Measurements from ENCODE around the gene GABRB1. TPM values are rescaled to one million over a fixed set of nuclear protein-coding genes. Genes with fewer than 3 reads are reported as not detected.

Gene GABRB1
- total RNA-seq, 1 donor from 2014 or later: 0.69 TPM

DNA sequence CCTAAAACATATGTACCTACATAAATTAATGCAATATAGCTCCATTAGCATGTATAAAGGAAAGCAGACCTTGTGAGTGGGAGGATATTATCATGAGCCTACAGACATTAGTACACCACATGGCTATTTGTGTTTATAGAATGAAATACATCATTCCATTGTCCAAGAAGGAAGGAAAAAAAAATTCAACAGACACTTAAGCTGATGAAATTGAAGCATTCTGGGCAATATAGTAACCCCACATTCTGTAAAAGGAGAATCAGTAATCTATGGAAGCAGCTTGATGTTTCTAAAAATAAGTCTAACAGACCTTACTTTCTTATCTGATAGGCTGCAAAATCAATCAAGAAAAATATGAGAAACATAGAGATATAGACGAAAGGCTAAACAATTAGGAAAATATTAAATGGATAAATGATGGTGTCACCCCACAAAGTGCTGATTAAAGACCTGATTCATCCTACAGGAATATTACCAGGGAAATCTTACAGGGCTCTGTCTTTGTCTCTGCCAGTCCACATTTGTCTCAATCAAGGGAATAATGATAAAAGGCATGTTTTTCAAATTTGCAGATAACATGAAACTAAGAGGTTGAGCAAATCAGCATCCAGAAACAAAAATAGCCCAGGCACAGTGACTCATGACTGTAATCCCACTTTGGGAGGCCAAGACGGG is 355.3 kb downstream of the GABRB1 start:
- no peak for DNase-seq

DNA sequence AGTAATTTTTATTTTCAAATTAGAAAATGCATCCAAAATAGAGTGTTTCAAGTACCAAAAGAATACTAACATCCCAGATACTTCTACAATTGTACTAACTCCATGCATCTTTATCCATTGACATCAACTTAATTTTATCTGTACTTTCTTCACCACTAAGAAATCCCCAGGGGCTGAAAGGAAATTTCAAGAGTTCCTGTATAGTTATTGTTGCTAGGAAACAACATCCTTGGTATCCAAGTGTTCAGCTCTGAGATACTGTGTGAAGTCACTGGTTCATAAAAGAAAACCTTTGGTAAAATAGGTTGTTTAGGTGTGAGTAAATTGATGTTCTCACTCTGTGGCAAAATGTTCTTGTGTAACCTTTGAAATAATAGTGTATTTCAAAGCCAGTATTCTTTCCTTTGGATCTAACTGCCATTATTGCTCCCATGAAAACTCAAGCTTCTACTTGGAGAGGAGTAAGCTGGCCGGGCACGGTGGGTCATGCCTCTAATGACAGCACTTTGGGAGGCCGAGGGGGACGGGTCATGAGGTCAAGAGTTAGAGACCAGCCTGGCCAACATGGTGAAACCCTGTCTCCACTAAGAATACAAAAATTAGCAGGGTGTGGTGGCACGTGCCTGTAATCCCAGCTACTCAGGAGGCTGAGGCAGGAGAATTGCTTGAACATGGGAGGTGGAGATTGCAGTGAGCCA is 359.2 kb downstream of the GABRB1 start:
- DNase-seq: no peak

DNA sequence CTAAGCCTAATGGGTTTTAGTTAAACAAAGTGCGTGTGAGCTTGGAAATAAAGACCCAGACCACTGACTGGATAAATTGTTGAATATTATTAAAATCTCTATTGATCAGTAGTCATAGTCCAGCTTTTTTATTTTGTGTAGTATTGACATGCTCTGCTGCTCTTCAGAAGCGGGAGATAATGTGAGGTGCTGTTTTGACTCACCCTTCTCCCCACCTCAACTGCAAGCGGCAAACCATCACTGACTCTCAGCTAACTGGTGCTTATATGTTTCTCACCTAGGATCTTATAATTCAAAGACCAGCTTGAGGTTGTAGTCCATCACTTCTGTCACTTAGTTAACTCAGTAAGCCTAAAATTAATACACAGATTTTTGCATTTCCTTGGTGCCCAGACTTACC is 359.9 kb downstream of the GABRB1 start:
- DNase-seq: no peak

DNA sequence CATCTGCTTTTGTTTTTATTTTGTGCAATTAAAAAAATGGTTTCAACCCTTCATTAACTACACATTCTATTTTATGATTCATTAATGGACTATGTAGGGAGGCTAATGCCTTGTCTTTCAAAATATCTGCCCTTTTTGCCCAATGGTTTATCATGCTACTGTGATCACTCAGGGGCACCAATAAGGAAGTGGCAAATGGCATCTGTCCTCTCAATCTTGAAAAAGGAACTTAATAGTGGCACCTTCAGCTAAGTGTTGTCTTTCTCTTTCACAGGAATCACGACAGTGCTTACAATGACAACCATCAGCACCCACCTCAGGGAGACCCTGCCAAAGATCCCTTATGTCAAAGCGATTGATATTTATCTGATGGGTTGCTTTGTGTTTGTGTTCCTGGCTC is 375.0 kb downstream of the GABRB1 start:
- no peak for DNase-seq

DNA sequence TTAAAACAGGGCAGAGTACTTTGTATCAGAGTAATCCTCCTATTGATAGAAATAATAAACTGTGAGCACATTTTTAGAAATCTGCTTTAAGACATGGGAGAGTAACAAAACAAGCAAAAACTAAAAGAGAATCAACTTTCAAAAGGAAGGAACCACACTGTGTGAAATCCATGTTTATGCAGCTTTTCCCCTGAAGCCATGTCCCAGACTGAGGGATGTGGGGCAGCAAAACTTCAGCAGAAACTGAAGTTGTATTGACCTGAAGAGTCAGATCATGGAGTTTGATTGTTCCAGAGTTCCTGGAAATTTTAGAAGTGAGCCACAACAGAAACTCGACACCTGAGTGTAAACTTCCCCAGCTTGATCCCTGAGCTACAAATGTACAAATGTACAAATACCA is 378.9 kb downstream of the GABRB1 start:
- no peak for DNase-seq

DNA sequence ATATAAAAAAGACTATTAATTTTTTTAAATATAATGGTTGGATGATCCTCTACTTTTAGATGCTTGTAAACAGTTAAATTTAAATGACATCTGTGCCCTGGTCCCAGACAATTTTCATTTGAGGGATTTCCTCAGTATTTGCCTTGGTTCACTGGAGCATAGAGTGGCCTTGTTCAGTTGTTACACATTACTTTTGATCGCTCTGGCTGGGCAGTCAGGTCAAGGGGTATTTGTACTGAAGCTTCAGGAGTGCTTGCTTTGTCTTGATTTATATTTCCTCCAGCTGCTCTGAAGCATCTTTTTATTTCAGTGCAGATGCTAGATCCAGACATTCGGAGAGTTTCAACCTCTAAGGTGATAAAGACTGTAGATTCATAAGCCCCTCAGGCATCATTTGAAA is 382.2 kb downstream of the GABRB1 start:
- DNase-seq: no peak

DNA sequence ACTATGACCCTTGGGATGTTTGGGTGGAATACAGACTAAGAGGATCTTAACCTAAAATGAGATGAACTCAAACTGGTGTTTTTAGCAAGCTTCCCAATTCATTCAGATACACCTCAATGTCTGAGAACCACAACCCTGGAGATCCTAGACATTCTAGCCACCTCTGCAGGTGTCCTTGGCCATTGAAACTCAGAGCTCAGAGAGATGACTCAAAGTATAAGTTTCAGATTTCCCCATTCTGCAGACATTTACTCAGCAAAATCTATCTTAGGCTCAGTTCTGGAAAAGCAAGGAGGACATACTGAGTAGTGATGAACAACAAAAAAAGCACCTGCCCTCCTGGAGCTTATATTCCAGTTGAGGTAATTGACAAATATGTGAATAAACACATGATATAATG is 384.4 kb downstream of the GABRB1 start:
- DNase-seq: no peak

DNA sequence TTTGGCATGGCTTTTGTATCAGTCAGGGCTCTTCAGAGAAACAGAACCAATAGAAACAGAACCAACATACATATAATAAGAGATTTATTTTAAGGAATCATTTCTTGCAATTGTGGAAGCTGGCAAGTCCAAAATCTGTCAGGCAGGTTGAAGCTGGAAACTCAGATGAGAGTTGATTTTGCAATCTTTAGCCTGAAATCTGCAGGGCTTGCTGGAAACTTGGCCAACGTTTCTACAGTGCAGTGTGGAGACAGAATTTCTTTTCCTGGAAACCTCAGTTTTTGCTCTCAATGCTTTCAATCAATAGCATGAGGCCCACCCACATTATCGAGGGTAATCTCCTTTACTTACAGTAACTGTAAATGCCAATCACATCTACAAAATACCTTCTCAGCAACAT is 386.8 kb downstream of the GABRB1 start:
- no peak for DNase-seq

DNA sequence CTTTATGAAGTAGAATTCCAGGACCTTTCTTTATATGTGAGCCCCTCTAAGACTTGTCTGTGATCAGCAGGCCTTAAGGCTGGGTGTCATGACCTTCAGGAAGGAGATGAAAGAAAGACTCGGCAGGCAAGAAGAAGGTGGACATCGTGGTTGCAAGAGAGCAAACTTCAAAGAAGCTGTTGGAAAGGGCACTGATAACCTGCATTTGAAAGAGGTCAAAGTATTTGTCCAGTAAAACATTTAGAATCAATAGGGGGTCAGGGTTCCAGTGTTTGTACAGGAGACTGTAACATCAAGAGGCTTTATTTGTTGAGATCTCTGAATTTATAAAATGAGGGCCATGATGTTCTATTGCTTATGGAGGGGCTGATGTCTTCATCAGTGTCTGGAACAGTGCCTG is 387.9 kb downstream of the GABRB1 start:
- no peak for DNase-seq

DNA sequence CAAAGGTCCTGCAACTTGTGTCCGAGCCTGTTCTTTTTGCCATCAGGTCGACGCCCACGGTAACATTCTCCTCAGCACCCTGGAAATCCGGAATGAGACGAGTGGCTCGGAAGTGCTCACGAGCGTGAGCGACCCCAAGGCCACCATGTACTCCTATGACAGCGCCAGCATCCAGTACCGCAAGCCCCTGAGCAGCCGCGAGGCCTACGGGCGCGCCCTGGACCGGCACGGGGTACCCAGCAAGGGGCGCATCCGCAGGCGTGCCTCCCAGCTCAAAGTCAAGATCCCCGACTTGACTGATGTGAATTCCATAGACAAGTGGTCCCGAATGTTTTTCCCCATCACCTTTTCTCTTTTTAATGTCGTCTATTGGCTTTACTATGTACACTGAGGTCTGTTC is 394.3 kb downstream of the GABRB1 start:
- DNase-seq: no peak

DNA sequence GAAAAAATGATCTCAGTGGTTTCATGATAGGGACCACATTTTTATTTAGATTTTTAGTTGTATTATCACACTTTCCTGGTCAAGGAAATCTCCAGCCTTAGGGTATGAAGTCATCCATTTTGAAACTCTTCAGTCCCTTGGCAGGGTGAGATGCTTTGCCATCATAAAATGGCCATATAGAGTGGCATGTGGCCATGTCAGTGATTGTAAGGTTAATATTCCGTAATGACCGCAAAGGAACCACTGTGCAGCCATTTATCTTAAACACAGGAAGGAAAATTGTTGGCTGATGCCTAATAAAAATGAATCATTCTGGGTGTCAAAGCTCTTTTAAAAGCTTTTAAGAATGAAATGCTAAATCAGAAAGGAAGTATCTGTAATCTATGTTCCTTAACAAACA is 396.6 kb downstream of the GABRB1 start:
- no peak for DNase-seq

DNA sequence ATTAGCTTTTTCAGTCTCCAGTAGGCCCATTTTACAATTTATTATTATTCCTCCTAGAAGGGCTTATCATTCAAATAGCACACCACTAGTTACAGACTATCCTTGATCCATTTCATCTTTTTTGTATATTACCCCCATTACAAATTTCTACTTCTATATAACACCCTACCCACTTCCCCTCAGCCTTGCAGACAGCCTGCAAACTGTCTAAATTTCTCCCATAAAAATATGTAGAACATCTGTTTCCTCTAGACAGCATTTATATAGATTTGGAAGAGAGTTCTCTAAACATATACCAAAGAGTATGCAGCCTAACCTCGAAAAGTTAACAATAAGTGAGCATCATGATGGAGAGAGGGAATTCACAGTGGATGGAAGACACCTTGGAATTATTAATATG is 401.4 kb downstream of the GABRB1 start:
- no peak for DNase-seq

DNA sequence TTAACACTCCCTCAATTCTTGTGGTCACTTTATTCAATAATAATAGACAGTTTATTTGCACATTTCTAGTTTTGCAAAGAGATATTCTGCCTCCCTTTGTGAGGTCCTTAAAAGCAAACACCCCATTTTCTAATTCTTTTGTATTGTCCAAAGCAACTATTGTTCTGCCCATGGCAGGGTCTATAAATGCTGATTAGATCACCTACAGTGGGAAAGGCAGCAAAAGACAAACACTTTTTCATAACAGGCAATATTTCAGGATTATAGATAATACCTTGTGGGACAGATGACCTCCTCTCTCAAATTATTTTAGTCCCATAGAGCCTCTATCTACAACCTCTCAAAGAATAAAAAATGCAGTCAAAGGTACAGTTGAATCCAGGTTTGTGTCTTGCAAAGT is 403.6 kb downstream of the GABRB1 start:
- DNase-seq: no peak

DNA sequence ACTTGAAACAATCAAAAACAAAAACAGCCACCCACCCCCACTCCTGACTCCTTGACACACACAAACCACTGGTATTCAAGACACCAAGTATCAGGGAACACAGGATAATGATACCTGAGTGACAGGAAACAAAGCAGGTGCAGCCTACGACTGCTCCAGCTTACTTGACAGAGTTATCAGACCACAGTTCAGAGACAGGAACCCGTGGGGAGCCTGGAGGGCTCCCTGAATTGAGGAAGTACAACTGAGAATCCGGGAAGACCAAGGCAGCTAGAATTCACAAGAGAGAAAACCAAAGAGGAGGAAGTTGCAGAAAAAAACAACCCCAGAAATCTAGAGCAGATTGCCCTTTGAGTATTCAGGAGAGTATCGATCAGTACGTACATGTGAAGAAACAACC is 411.6 kb downstream of the GABRB1 start:
- no peak for DNase-seq

DNA sequence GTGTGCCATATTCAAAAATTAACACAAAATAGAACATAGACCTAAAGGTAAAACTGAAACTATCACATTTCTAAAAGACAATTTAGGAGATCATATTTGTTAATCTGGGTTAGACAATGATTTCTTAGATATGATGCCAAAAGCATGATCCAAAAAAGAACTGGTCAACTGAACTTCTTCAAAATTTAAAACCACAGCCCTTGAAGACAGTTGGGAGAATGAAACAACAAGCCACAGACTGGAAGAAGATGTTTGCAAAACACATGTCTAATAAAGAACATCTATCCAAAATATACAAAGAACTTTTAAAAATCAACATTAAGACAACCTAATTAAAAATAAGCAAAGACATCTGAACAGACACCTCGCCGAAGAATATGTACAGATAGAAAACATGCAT is 412.7 kb downstream of the GABRB1 start:
- DNase-seq: no peak

DNA sequence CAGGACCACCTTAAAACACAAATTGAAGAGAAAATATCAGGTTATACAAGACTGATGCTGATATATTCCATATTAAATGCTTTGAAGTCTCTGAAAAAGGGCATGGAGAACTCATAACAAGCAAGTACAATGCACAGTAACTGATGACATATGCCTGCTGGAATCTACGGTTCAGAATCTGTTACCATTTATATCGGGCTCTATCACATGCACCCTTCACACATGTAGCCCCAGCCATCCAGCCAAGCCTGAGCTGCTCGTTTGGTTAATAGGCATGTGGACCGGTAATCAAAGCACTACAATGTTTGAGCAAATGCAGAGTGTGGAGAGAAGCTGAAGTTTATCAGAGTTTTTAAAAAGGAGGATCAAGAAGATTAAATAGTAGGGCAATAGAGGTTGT is 420.3 kb downstream of the GABRB1 start:
- peak; percentile 2 for DNase-seq

DNA sequence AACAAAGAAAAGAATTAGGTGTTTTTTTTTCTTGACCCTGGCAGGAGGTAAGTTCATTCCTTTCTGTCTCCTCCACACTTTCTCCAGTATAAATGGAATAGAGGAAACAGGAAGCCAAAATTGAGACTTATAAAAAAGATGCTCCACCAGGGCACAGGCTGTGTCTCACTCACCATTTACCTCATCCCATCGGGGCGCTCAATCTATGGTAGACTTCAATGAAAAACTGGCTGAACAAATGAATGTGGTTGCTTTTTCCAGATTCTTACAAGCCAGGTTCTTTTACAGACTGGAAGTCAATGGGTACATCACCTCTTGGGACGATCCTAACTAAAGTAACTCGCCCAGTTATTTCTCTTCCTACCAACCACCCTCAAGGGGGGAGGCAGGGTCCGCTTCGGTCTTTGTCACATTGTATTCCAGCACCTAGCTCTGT is 431.4 kb downstream of the GABRB1 start:
- DNase-seq: no peak

DNA sequence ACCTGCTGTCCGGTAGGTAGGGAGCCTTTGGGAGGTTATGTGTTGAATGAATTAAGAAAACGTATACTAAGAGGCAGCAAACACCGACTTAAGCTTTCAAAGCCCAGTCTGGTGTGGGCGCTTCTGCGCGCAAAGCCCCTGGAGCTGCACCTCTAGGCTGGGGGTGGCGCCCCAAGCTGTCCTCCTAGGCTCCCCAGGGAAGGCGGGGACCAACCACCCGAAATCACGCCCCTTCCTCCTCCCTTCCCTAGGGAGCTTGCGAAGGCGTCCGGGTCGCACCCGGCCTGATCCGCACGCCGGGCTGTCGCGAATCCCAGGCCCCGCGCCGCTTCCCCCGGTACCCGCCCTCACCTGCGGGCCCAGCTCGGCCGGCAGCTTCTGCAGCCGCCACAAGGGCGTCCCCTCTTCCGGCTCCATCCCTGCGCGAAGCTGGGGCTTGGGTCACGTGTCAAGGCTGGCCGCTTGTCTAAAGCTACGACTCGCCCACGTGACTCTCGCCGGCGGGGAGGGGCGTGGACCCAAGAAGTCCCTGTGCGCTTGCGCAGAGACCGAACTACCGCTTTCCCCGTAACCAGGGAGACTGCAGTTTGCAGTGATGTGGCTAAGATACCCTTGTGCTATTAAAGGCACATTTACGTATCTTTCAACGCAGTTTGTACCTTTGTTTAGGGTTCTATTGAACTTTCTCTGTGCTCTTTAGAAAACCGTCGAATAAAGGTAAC is 432.0 kb downstream of the GABRB1 start, which contains the start of gene COMMD8:
COMMD8 (minus strand) TSS at position 468 of the 722 bp plus-strand sequence; CDS start at position 417, 51 bp downstream.
- DNase-seq: peak; percentile 95

DNA sequence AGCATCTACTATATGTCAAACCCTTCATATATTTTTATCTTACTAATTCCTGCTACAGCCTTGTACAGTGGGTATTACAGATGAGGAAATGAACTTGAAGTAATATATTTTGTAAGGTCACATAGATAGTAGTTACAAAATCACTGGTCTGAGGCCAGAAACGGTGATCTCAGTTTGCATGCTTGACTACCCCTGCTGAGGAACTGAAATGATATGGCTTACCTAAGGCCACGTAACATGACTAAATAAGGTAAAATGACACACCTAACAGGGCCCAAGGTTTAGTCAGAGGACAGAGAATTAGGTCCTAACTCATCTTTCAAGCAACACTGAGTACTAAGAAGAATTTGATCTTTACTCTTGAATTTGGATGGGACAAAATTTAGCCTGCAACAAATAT is 433.6 kb downstream of the GABRB1 start:
- DNase-seq: no peak

DNA sequence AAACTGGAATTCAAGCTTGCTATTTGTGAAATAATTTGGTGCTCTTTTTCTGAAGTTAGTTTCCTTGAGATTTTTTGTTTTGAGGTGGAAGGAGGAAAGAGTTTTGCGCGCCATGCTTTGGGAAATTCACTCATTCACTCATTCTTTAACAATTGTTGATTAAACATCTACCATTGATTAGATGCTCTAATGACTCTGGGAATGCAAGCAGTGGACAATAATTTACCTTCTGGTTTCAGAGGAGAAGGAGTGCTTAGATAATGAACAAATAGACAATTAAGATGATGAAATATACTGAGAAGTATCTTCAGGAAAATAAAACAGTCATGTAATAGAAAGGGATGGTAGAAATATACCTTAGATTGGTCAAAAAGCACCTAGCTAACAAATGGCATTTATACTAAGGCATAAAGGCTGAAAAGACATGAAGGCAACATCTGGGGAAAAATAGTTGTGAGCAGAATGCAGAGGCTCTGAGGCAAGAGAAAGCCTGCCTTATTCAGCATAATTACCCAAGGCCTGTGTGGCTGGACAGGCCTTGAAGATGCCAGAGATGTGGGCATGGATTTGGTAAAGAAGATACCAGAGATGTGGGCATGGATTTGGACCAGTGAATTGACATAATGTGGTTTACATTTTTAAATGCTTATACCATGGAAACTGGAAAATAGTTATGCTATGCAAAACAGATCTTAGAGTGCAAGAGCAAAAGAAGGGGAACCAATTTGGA is 434.9 kb downstream of the GABRB1 start:
- DNase-seq: no peak

DNA sequence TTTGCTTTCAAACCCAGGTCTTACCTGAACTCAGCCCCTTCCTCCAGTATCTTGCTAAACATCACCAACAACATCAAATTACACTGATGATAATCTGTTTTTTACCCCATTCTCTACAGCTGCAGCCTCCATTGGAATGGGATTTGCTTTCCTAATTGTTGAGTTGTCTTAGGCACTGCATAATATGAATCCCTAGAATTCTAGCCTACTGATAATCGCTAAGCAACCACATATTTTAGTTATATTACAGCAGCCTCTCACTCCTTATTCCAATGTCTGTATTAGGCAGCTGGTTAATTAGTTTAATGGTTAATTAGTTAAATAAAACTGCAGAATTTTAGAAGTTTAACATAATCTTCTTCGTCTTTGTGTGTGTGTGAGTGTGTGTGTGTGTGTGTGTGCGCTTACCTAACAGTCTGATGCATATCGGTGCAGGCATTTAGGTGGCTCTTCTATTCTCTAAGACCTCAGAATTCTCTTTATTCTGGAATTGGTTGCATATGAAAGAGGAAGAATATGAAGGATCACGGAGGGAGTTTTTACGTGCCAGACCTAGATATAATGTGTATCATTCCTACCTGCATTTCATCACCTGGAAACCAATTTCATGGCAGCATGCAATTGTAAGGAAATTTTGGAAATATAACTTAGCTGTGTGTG is 437.5 kb downstream of the GABRB1 start:
- no peak for DNase-seq

DNA sequence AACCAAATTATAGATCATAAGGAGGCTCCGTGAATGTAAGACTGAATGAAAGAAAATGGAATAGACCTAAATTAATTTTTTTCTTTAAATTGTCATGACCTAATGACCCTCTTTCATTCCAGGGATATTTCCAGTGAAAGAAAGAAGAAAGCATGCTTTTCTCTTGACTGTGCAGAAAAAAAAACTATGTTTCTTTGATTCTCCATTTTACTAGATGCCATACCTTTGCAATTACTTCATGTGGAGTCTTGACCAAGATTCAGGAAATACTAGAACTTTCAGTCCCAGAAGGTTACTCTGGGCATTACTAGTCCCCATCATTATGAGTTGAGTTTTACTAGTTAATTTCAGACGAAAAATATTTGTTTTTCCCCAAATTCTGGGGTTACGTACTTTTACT is 438.6 kb downstream of the GABRB1 start:
- DNase-seq: no peak
